ENCODE measurements around the gene FHIP2A. TPM values are rescaled to one million over a fixed set of nuclear protein-coding genes. Genes with fewer than 3 reads are reported as not detected.

Gene FHIP2A
- total and polyA plus RNA-seq, 2 of the 4 experiments (the other 2 are of a cell fraction) = 10.7 to 16.5 TPM

DNA sequence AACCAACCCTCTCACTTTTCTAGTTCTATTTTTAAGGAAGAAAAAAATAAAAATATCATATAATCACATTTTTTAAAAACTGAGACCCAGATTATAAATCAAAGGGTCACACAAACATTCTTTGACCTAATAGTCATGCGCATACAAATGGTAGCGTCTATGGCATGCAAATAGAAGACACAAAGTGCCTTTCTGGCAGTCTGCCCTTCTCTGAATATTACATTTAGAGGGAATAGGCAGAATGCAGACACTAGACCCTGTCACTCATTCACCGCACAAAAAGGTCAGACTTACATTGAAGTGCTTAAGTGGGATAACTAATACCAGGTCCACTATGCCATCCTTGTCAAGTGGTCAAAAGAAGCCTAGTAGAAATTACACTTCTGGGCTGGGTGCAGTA, 26.5 kb upstream of the FHIP2A start:
- ATAC-seq (ENCODE audit: low read depth) = no peak
- Histone ChIP-seq H4K8ac (ENCODE audit: low read depth in 2 of 2, low read length in 2 of 2) (no peak overlapping the region), H3K79me1 (ENCODE audit: low read depth in 1 of 2, low read length in 2 of 2) (0 out of 4 replicates have a peak, but pooled peaks cover 0 to 3% of the 10 kb centered on the region in 2 experiments), H3K9ac (ENCODE audit: low read depth, low read length) (no peak overlapping the region), H3K9me1 (ENCODE audit: insufficient read depth, low read length) (no peaks in the 10 kb centered on the region), H3K9me3 (ENCODE audit: control insufficient read depth, insufficient read depth, low read length) (no peaks in the 10 kb centered on the region), H3K27me3 (ENCODE audit: control insufficient read depth, insufficient read depth, low read length) (no peaks in the 10 kb centered on the region), H4K91ac (ENCODE audit: insufficient read depth, low read depth, low read length) (no peak overlapping the region), H3K18ac (ENCODE audit: low read depth, low read length) (no peak overlapping the region), H3K4me2 (ENCODE audit: low read depth, low read length) (no peak overlapping the region), H2AK5ac (ENCODE audit: low read depth, low read length) (no peak overlapping the region), H3K23ac (ENCODE audit: low read depth, low read length) (no peak overlapping the region), H4K5ac (ENCODE audit: low read depth, low read length) (no peak overlapping the region), H3K14ac (replicated peaks; ENCODE audit: low read depth, low read length) (no peak overlapping the region), H2AK9ac (replicated peaks; ENCODE audit: low read depth, low read length, poor library complexity) (no peak overlapping the region), H2BK5ac (ENCODE audit: low read depth, low read length, poor library complexity, severe bottlenecking) (no peak overlapping the region), H3K36me3 (ENCODE audit: control insufficient read depth, insufficient read depth, low read length) (no peaks in the 10 kb centered on the region), H3K56ac (ENCODE audit: extremely low read depth, insufficient read depth, low read length) (no peak overlapping the region), H2BK120ac (ENCODE audit: low read depth, low read length) (no peak overlapping the region), H4K20me1 (ENCODE audit: insufficient read depth, low read length) (no peaks in the 10 kb centered on the region), H2BK20ac (ENCODE audit: low read depth, low read length) (no peak overlapping the region), H3K4me1 (ENCODE audit: control insufficient read depth, insufficient read depth, low read length) (no peaks in the 10 kb centered on the region), H3K4ac (ENCODE audit: low read depth, low read length) (no peak overlapping the region), H2AFZ (replicated peaks; ENCODE audit: low read length, poor library complexity) (no peak overlapping the region), H2BK15ac (ENCODE audit: low read depth, low read length) (no peak overlapping the region), H3K27ac (ENCODE audit: insufficient read depth, low read length) (no peak overlapping the region), H3K4me3 (ENCODE audit: insufficient read depth, low read depth, low read length) (no peak overlapping the region)
- intact Hi-C loops (cut with micrococcal nuclease) (loop anchor here (2.0 kb wide), 1 partner anchor 26 kb away; the partner anchor contains the start of gene FHIP2A), in situ Hi-C loops (cut with MboI; ENCODE audit: low sequenced_read_pairs) (loop anchor here (10.0 kb wide), 1 partner anchor 490 kb away; no protein-coding TSS in a partner anchor), dilution Hi-C loops (cut with HindIII; ENCODE audit: low sequenced_read_pairs, unreplicated experiment) (no loop called here)
- WGBS, 2 experiments (ENCODE audit: extremely low coverage in 2 of 2, insufficient read length in 1 of 2) = no CpG with 5 or more reads among the region's 3 CpGs
- POLR2A ChIA-PET (ENCODE audit: unreplicated experiment) = no interaction called here
- no TSS peak for BruUV-seq (replicated peaks)
- no peak for DNase-seq
- no peak for TF ChIP-seq RFX5 (IDR thresholded peaks at IDR 0.05; ENCODE audit: low read depth, low read length)
- TF ChIP-seq RAD21 (IDR thresholded peaks at IDR 0.05; ENCODE audit: low read length) = no peak
- no peak for TF ChIP-seq MAZ (IDR thresholded peaks at IDR 0.05; ENCODE audit: borderline replicate concordance, low read depth, low read length)
- no peak for TF ChIP-seq MXI1 (IDR thresholded peaks at IDR 0.05; ENCODE audit: borderline replicate concordance, low read depth, low read length)
- no peak for TF ChIP-seq FOS (IDR thresholded peaks at IDR 0.05; ENCODE audit: low read depth, low read length)
- TF ChIP-seq, protein P1, sequence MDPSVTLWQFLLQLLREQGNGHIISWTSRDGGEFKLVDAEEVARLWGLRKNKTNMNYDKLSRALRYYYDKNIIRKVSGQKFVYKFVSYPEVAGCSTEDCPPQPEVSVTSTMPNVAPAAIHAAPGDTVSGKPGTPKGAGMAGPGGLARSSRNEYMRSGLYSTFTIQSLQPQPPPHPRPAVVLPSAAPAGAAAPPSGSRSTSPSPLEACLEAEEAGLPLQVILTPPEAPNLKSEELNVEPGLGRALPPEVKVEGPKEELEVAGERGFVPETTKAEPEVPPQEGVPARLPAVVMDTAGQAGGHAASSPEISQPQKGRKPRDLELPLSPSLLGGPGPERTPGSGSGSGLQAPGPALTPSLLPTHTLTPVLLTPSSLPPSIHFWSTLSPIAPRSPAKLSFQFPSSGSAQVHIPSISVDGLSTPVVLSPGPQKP (IDR thresholded peaks at IDR 0.05; ENCODE audit: borderline replicate concordance, low read depth, low read length) = no peak
- TF ChIP-seq POLR2A (IDR thresholded peaks at IDR 0.05; ENCODE audit: low read depth, low read length) = no peak
- no peak for TF ChIP-seq MAFK (IDR thresholded peaks at IDR 0.05; ENCODE audit: low read depth, low read length)
- TF ChIP-seq, protein P2, sequence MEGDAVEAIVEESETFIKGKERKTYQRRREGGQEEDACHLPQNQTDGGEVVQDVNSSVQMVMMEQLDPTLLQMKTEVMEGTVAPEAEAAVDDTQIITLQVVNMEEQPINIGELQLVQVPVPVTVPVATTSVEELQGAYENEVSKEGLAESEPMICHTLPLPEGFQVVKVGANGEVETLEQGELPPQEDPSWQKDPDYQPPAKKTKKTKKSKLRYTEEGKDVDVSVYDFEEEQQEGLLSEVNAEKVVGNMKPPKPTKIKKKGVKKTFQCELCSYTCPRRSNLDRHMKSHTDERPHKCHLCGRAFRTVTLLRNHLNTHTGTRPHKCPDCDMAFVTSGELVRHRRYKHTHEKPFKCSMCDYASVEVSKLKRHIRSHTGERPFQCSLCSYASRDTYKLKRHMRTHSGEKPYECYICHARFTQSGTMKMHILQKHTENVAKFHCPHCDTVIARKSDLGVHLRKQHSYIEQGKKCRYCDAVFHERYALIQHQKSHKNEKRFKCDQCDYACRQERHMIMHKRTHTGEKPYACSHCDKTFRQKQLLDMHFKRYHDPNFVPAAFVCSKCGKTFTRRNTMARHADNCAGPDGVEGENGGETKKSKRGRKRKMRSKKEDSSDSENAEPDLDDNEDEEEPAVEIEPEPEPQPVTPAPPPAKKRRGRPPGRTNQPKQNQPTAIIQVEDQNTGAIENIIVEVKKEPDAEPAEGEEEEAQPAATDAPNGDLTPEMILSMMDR (conservative IDR thresholded peaks at IDR 0.05; ENCODE audit: low read depth, low read length) = no peak
- TF ChIP-seq CHD1 (IDR thresholded peaks at IDR 0.05; ENCODE audit: low read depth, low read length) = no peak
- CTCF ChIA-PET = no interaction called here

Measured in IMR-90 (cell line).